ENCODE results near the gene ARMH2. TPM values are rescaled to one million over a fixed set of nuclear protein-coding genes. Genes with fewer than 3 reads are reported as not detected.

Gene ARMH2
- total RNA-seq, 6 experiments from 2014 or later = not detected

DNA sequence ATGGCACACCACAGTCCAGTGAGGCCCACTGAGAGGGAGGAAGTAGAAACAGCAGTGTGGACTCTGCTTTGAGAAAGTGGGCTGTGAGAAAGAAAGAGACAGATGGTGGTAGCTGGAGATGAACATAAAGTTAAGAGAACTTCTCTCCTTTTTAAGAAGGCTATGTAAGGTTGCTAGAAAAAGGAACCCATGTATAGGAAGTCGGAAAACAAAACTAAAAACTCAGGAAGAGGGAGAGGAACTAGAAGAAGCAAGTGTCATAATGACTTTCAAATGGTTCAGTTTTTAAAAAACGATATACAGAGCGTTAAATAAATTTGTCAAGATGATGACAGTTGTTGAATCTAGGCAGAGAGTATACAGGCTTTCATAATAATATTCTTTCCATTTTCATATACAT lies 49.4 kb downstream of the ARMH2 start:
- Mint-ChIP-seq H3K27me3 (ENCODE audit: insufficient read depth) (no peaks in the 10 kb centered on the region; the same call in 1 of the 2 replicates), H3K4me3 (no peak overlapping the region), H3K27ac (no peak overlapping the region), H3K4me1 (ENCODE audit: low read depth) (peaks cover 10% of the 10 kb centered on the region), H3K36me3 (ENCODE audit: low read depth) (0 out of 2 replicates have a peak, but pooled peaks cover 9% of the 10 kb centered on the region), H3K9me3 (peaks cover 3% of the 10 kb centered on the region; the same call in 1 of the 2 replicates)
- TF ChIP-seq, protein P1, sequence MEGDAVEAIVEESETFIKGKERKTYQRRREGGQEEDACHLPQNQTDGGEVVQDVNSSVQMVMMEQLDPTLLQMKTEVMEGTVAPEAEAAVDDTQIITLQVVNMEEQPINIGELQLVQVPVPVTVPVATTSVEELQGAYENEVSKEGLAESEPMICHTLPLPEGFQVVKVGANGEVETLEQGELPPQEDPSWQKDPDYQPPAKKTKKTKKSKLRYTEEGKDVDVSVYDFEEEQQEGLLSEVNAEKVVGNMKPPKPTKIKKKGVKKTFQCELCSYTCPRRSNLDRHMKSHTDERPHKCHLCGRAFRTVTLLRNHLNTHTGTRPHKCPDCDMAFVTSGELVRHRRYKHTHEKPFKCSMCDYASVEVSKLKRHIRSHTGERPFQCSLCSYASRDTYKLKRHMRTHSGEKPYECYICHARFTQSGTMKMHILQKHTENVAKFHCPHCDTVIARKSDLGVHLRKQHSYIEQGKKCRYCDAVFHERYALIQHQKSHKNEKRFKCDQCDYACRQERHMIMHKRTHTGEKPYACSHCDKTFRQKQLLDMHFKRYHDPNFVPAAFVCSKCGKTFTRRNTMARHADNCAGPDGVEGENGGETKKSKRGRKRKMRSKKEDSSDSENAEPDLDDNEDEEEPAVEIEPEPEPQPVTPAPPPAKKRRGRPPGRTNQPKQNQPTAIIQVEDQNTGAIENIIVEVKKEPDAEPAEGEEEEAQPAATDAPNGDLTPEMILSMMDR (IDR thresholded peaks at IDR 0.05) = no peak
- DNase-seq = no peak

Other genes with a start within 250 kb of the ARMH2 start
- under 1 TPM in 1 of 6 experiments, not detected in 5; 0.05 TPM for gene KIAA0319, start 152.7 kb downstream of the ARMH2 start, total RNA-seq (2021; fragmentation: NEBNext Ultra II Directional; extraction: Animal tissue kit (Norgen Biotek cat#: 25700))
- 10 to 100 TPM; 27.3 to 33.6 (median 30.7) TPM for gene TDP2, start 132.0 kb downstream of the ARMH2 start, total RNA-seq (2021; fragmentation: NEBNext Ultra II Directional; extraction: Animal tissue kit (Norgen Biotek cat#: 25700))
- 10 to 100 TPM; 18.7 to 21.9 (median 19.8) TPM for gene ACOT13, start 131.8 kb downstream of the ARMH2 start, total RNA-seq (2021; fragmentation: NEBNext Ultra II Directional; extraction: Animal tissue kit (Norgen Biotek cat#: 25700))
- 100 to 1,000 TPM; 105 to 120 (median 115) TPM for gene C6orf62, start 79.8 kb downstream of the ARMH2 start, total RNA-seq (2021; fragmentation: NEBNext Ultra II Directional; extraction: Animal tissue kit (Norgen Biotek cat#: 25700))
- gene GMNN, start 24.0 kb downstream of the ARMH2 start, total RNA-seq (2021; fragmentation: NEBNext Ultra II Directional; extraction: Animal tissue kit (Norgen Biotek cat#: 25700)) = 10 to 100 TPM; 17.2 to 33.3 (median 27.4) TPM
- 10 to 100 TPM in 4 of 6 experiments, 1 to 10 TPM in 2; 9.1 to 20.7 (median 10.2) TPM for gene RIPOR2, start 137.0 kb upstream of the ARMH2 start, total RNA-seq (2021; fragmentation: NEBNext Ultra II Directional; extraction: Animal tissue kit (Norgen Biotek cat#: 25700))

Measured in HFFc6 (cell line).